Psoas muscle (tissue), 8 donors: ENCODE data around the gene SEC23A. TPM values are rescaled to one million over a fixed set of nuclear protein-coding genes. Genes with fewer than 3 reads are reported as not detected.

Source experiments
- ATAC-seq, 4 donors: fragments of 200-7000 bp; cut with Tn5 transposase; one replicate each; pipeline ENCODE4 v1.9.1; 2020; ENCODE audit warnings: moderate library complexity in 3 of 4, mild to moderate bottlenecking in 2 of 4
- DNase-seq, 2 donors: peaks; one replicate each; pipeline ENCODE4 v3.0.0-alpha.2; 2020
- H3K27ac ChIP-seq: fragments of 200-600 bp; one replicate; pipeline ENCODE4 v1.8.0; 2022
- H3K27me3 ChIP-seq, 3 donors: fragments of 200-600 bp in 1 of 3; one replicate each; pipeline versions ENCODE4 v1.6.1 to v1.8.0; 2013 to 2022; ENCODE audit warnings: low read length in 2 of 3, mild to moderate bottlenecking in 2 of 3, moderate library complexity in 1 of 3; ENCODE audit not compliant: insufficient read depth in 3 of 3
- H3K36me3 ChIP-seq, 2 donors: fragments of 200-600 bp in 1 of 2; one replicate each; pipeline versions ENCODE4 v1.6.1 to v1.8.0; 2013 to 2022; ENCODE audit warnings: low read depth in 1 of 2, mild to moderate bottlenecking in 1 of 2, moderate library complexity in 1 of 2; ENCODE audit not compliant: insufficient read depth in 1 of 2
- H3K4me1 ChIP-seq: fragments of 200-600 bp; one replicate; pipeline ENCODE4 v1.8.0; 2022
- H3K4me3 ChIP-seq: fragments of 200-600 bp; one replicate; pipeline ENCODE4 v1.8.0; 2022; ENCODE audit warnings: mild to moderate bottlenecking
- H3K9me3 ChIP-seq: fragments of 200-600 bp; one replicate; pipeline ENCODE4 v1.8.0; 2022
- WGBS, 3 donors: extraction: QIAGEN DNeasy Blood & Tissue Kit; methylation state at CpG; one replicate each; pipeline versions ENCODE4 v1.1.6 to v1.1.7; 2013; 5-methylcytosine and 5-hydroxymethylcytosine counted together
- intact Hi-C, 2 donors: fragments of 100-400 bp; cut with DNase I; formaldehyde crosslinking; loops; one replicate each; pipeline versions ENCODE4 v1.11.0 to v1.14.2; 2022
- polyA plus RNA-seq, 3 donors: library from polyadenylated mRNA; stranded (reverse); fragments of 200-250 nt; gene quantifications; one replicate each; pipeline ENCODE4 v1.2.3, GENCODE V29; 2013
- total RNA-seq, 4 donors: library from RNA; stranded (reverse); fragmentation: NEBNext Ultra II Directional in 2 of 4; extraction: Animal tissue kit (Norgen Biotek cat#: 25700) in 2 of 4; gene quantifications; one replicate each; pipeline versions ENCODE4 v1.2.1 to v1.2.4, GENCODE V29; 2021 to 2023
- TF ChIP-seq, protein P1 (sequence below): fragments of 200-600 bp; IDR thresholded peaks from one replicate; pipeline ENCODE4 v1.8.0; 2022; ENCODE audit warnings: antibody characterized with exemption
- donor health status: healthy with polysubstance abuse.
- donor health status: DM: no; HTN: no; CAD: no; lungs with moderate emphysema.
- donor health status: Bipolar disorder and iron deficiency.
- donor health status: healthy.
- donor health status: DM: yes; HTN: yes; CAD: no.
- donor health status: DM: no; HTN: no; CAD: no.
- donor health status: DM: no; HTN: no; CAD: no.
- donor health status: DM: yes; HTN: yes; CAD: no.

The SEC23A gene
- total and polyA plus RNA-seq, 7 donors: 25.3 to 84.8 (median 70.7) TPM

DNA sequence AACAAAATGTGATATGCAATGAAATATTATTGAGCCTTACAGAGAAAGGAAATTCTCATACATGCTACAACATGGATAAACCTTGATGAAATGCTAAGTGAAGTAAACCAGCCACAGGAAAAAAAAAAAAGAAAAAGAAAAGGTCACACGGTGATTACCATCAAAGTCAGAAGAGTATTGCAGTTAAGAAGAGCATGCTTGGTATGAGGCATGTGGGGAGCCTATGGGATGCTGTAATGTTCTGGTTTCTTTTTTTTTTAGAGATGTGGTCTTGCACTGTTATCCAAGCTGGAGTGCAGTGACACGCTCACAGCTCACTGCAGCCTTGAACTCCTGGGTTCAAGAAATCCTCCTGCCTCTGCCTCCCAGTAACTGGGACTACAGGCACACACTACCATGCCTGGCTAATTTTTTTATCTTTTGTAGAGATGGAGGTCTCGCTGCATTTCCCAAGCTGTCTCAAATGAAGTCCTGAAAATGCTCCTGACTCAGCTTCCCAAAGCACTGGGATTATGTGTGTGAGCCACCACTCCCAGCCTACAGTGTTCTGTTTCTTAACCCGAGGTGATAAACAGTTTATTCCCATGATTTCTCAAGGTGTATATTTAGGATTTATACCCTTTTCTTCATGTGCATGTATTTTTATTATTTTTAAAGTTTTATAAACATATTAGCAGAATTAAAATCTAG, 96.2 kb downstream of the SEC23A start:
- no peak overlapping the region for H3K27ac ChIP-seq
- H3K27me3 ChIP-seq: no peaks in the 10 kb centered on the region
- H3K4me3 ChIP-seq: no peak overlapping the region
- H3K4me1 ChIP-seq: no peaks in the 10 kb centered on the region
- TF ChIP-seq, protein P1, sequence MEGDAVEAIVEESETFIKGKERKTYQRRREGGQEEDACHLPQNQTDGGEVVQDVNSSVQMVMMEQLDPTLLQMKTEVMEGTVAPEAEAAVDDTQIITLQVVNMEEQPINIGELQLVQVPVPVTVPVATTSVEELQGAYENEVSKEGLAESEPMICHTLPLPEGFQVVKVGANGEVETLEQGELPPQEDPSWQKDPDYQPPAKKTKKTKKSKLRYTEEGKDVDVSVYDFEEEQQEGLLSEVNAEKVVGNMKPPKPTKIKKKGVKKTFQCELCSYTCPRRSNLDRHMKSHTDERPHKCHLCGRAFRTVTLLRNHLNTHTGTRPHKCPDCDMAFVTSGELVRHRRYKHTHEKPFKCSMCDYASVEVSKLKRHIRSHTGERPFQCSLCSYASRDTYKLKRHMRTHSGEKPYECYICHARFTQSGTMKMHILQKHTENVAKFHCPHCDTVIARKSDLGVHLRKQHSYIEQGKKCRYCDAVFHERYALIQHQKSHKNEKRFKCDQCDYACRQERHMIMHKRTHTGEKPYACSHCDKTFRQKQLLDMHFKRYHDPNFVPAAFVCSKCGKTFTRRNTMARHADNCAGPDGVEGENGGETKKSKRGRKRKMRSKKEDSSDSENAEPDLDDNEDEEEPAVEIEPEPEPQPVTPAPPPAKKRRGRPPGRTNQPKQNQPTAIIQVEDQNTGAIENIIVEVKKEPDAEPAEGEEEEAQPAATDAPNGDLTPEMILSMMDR: no peak
- ATAC-seq: no peak
- no peaks in the 10 kb centered on the region for H3K9me3 ChIP-seq
- DNase-seq: no peak
- intact Hi-C loops: loop anchor here in 1 of 2 donors (10.0 kb wide), 1 partner anchor 132 kb away; no protein-coding TSS in a partner anchor
- WGBS, 3 donors: 74 to 90% (median 82%) methylated on average over 4 of the region's 4 CpGs
- no peaks in the 10 kb centered on the region for H3K36me3 ChIP-seq

- H3K4me1 ChIP-seq: no peaks in the 10 kb centered on the region
- ATAC-seq (no peak), DNase-seq (no peak)
- no peaks in the 10 kb centered on the region for H3K27me3 ChIP-seq
- no peaks in the 10 kb centered on the region for H3K9me3 ChIP-seq
- 63 to 66% (median 65%) methylated on average over 8 of the region's 8 CpGs for WGBS, 3 donors
- TF ChIP-seq, protein P1: no peak
- no peak overlapping the region for H3K4me3 ChIP-seq
- H3K27ac ChIP-seq: no peak overlapping the region
- no peaks in the 10 kb centered on the region for H3K36me3 ChIP-seq
- intact Hi-C loops: loop anchor here in 1 of 2 donors (10.0 kb wide), 1 partner anchor 130 kb away; no protein-coding TSS in a partner anchor
Measured at GRCh38 chr14:39005044-39005880, 97.8 kb downstream of the SEC23A start.

- no peaks in the 10 kb centered on the region for H3K36me3 ChIP-seq
- TF ChIP-seq, protein P1: no peak
- H3K4me3 ChIP-seq: no peak overlapping the region
- H3K4me1 ChIP-seq: no peaks in the 10 kb centered on the region
- DNase-seq (no peak), ATAC-seq (peak in 1 of 4 donors; percentile 20)
- WGBS, 3 donors: 85 to 95% (median 85%) methylated on average over 1 of the region's 1 CpG
- intact Hi-C loops: loop anchor here in 1 of 2 donors (10.0 kb wide), 1 partner anchor 125 kb away; no protein-coding TSS in a partner anchor
- H3K9me3 ChIP-seq: no peaks in the 10 kb centered on the region
- no peaks in the 10 kb centered on the region for H3K27me3 ChIP-seq
- H3K27ac ChIP-seq: no peak overlapping the region
Measured at GRCh38 chr14:38999949-39000348, 103.1 kb downstream of the SEC23A start.

GRCh38 chr14:38994731-38995130, 108.3 kb downstream of the SEC23A start:
- ATAC-seq: no peak
- no peak overlapping the region for H3K4me3 ChIP-seq
- intact Hi-C loops: no loop called here
- DNase-seq: no peak
- WGBS, 3 donors: 15 to 24% (median 17%) methylated on average over 3 of the region's 3 CpGs
- H3K27me3 ChIP-seq: no peaks in the 10 kb centered on the region
- H3K36me3 ChIP-seq: no peaks in the 10 kb centered on the region
- H3K4me1 ChIP-seq: no peaks in the 10 kb centered on the region
- no peaks in the 10 kb centered on the region for H3K9me3 ChIP-seq
- H3K27ac ChIP-seq: no peak overlapping the region
- TF ChIP-seq, protein P1: no peak
